SK-N-SH (cell line): ENCODE results near the gene EIF2S2. TPM values are rescaled to one million over a fixed set of nuclear protein-coding genes. Genes with fewer than 3 reads are reported as not detected.

Experiments
- CTCF ChIA-PET: fragments of 300-600, 350-600 bp; formaldehyde crosslinking; extraction: SDS; loops from one replicate; lab custom pipeline; 2021; lab: Yijun Ruan, JAX
- POLR2A ChIA-PET: fragments of 350-600 bp; sonication (Branson Sonifier 250); formaldehyde crosslinking; extraction: SDS; loops from one replicate; lab custom pipeline; 2020; ENCODE audit warnings: antibody characterized with exemption, inconsistent platforms; lab: Yijun Ruan, JAX
- DNase-seq: peaks from one replicate; pipeline ENCODE4 v3.0.0; 2012
- H2AFZ ChIP-seq: fragments of 200-600 bp; sonication (generic); 2 replicates; pipeline ENCODE4 v1.8.1; 2016; ENCODE audit warnings: antibody characterized with exemption, mild to moderate bottlenecking, low read depth
- H3F3A ChIP-seq: fragments of 200-600 bp; sonication (generic); replicated peaks from 2 replicates; pipeline ENCODE3; 2016; ENCODE audit warnings: antibody characterized with exemption, mild to moderate bottlenecking; ENCODE audit not compliant: insufficient read depth
- H3K27ac ChIP-seq, 2 experiments: fragments of 200-500 bp in 1 of 2; fragments of 200-600 bp in 1 of 2; sonication (Bioruptor generic) in 1 of 2; sonication (generic), shearing (Covaris generic) in 1 of 2; 2 replicates each; pipeline versions ENCODE4 v1.5.1 to v1.6.1; 2014 to 2016; ENCODE audit warnings: low read depth in 2 of 2, inconsistent platforms in 1 of 2, low read length in 1 of 2, mild to moderate bottlenecking in 1 of 2, mixed read lengths in 1 of 2
- H3K27me3 ChIP-seq: fragments of 200-600 bp; sonication (generic), shearing (Covaris generic); 2 replicates; pipeline ENCODE4 v1.6.1; 2016; ENCODE audit warnings: mixed run types; ENCODE audit not compliant: insufficient read depth
- H3K36me3 ChIP-seq, 2 experiments: fragments of 200-500 bp in 1 of 2; fragments of 200-600 bp in 1 of 2; sonication (Bioruptor generic) in 1 of 2; sonication (generic) in 1 of 2; replicated peaks in 1 of 2; 2 replicates each; pipeline versions ENCODE3 to v1.5.1; 2014 to 2016; ENCODE audit warnings: low read length in 1 of 2, mild to moderate bottlenecking in 1 of 2; ENCODE audit not compliant: insufficient read depth in 2 of 2, control insufficient read depth in 1 of 2
- H3K4me1 ChIP-seq, 2 experiments: fragments of 200-500 bp in 1 of 2; fragments of 200-600 bp in 1 of 2; sonication (Bioruptor generic) in 1 of 2; sonication (generic), shearing (Covaris generic) in 1 of 2; 2 replicates each; pipeline versions ENCODE4 v1.5.1 to v1.6.1; 2014 to 2016; ENCODE audit warnings: low read depth in 1 of 2, low read length in 1 of 2, mixed run types in 1 of 2; ENCODE audit not compliant: insufficient read depth in 2 of 2, control insufficient read depth in 1 of 2
- H3K4me2 ChIP-seq: fragments of 200-600 bp; sonication (generic), shearing (Covaris generic); 2 replicates; pipeline ENCODE4 v1.6.1; 2017; ENCODE audit warnings: mixed run types
- H3K4me3 ChIP-seq, 2 experiments: fragments of 200-500 bp in 1 of 2; fragments of 200-600 bp in 1 of 2; sonication (Bioruptor generic) in 1 of 2; sonication (generic), shearing (Covaris generic) in 1 of 2; 2 replicates each; pipeline versions ENCODE4 v1.5.1 to v1.8.1; 2014 to 2016; ENCODE audit warnings: low read depth in 2 of 2, inconsistent platforms in 1 of 2, low read length in 1 of 2, mild to moderate bottlenecking in 1 of 2, mixed read lengths in 1 of 2, moderate library complexity in 1 of 2
- H3K79me2 ChIP-seq: fragments of 200-600 bp; sonication (generic); 2 replicates; pipeline ENCODE4 v1.8.1; 2017; ENCODE audit warnings: mild to moderate bottlenecking; ENCODE audit not compliant: insufficient read depth
- H3K9ac ChIP-seq: fragments of 200-600 bp; sonication (generic); 2 replicates; pipeline ENCODE4 v1.6.1; 2017; ENCODE audit warnings: mixed run types
- H3K9me2 ChIP-seq: fragments of 200-600 bp; sonication (generic); 2 replicates; pipeline ENCODE4 v1.6.1; 2017; ENCODE audit warnings: mixed run types
- H3K9me3 ChIP-seq: fragments of 200-600 bp; sonication (generic); 2 replicates; pipeline ENCODE4 v1.6.1; 2017; ENCODE audit warnings: mixed run types, mild to moderate bottlenecking, moderate library complexity
- H4K20me1 ChIP-seq: fragments of 200-600 bp; sonication (generic); 2 replicates; pipeline ENCODE4 v1.6.1; 2017; ENCODE audit warnings: mild to moderate bottlenecking, mixed run types; ENCODE audit not compliant: insufficient read depth
- CHD2 ChIP-seq: fragments of 150-350 bp; IDR thresholded peaks from 2 replicates; pipeline ENCODE4 v1.6.1; 2018; ENCODE audit warnings: low read length; ENCODE audit not compliant: partially characterized antibody
- ELF1 ChIP-seq: IDR thresholded peaks from 2 replicates; pipeline ENCODE4 v1.4.0; 2012
- FOSL2 ChIP-seq: IDR thresholded peaks from 2 replicates; pipeline ENCODE4 v1.4.0; 2012; ENCODE audit warnings: low read depth, mild to moderate bottlenecking, moderate library complexity, borderline replicate concordance
- FOXJ3 ChIP-seq: sonication (generic); formaldehyde crosslinking; IDR thresholded peaks from 2 replicates; pipeline ENCODE4 v1.5.1; 2020; ENCODE audit warnings: mild to moderate bottlenecking, missing genetic modification reagents
- GATA2 ChIP-seq: sonication (generic); formaldehyde crosslinking; IDR thresholded peaks from 2 replicates; pipeline ENCODE4 v1.5.0; 2020; ENCODE audit warnings: mild to moderate bottlenecking, missing genetic modification reagents
- IRF3 ChIP-seq: fragments of 150-350 bp; IDR thresholded peaks from 2 replicates; pipeline ENCODE4 v1.6.1; 2016; ENCODE audit warnings: mild to moderate bottlenecking, low read depth, low read length
- MXI1 ChIP-seq: IDR thresholded peaks from 2 replicates; pipeline ENCODE4 v1.6.1; 2012; ENCODE audit warnings: mild to moderate bottlenecking, low read depth, low read length, improper control_type of control experiment
- NFIC ChIP-seq: IDR thresholded peaks from 2 replicates; pipeline ENCODE4 v1.4.0; 2012; ENCODE audit warnings: borderline replicate concordance
- POLR2AphosphoS5 ChIP-seq: IDR thresholded peaks from 2 replicates; pipeline ENCODE4 v1.6.1; 2012; ENCODE audit warnings: low read depth, low read length
- RAD21 ChIP-seq: IDR thresholded peaks from 2 replicates; pipeline ENCODE4 v1.6.1; 2012; ENCODE audit warnings: mild to moderate bottlenecking, low read length
- RCOR1 ChIP-seq: fragments of 150-350 bp; IDR thresholded peaks from 2 replicates; pipeline ENCODE4 v1.6.1; 2017; ENCODE audit warnings: antibody characterized with exemption, low read length
- RFX5 ChIP-seq: IDR thresholded peaks from 2 replicates; pipeline ENCODE4 v1.6.1; 2012; ENCODE audit warnings: mild to moderate bottlenecking, improper control_type of control experiment, low read length
- SIN3A ChIP-seq: IDR thresholded peaks from 2 replicates; pipeline ENCODE4 v1.6.1; 2012; ENCODE audit warnings: low read depth, mild to moderate bottlenecking, low read length, moderate library complexity, borderline replicate concordance
- SMC3 ChIP-seq: IDR thresholded peaks from 2 replicates; pipeline ENCODE4 v1.6.1; 2012; ENCODE audit warnings: low read depth, low read length, improper control_type of control experiment
- USF1 ChIP-seq: IDR thresholded peaks from 2 replicates; pipeline ENCODE4 v1.4.0; 2012; ENCODE audit warnings: low read depth, borderline replicate concordance
- USF2 ChIP-seq: fragments of 150-350 bp; IDR thresholded peaks from 2 replicates; pipeline ENCODE4 v1.6.1; 2017; ENCODE audit warnings: antibody characterized with exemption, low read length, low read depth, borderline replicate concordance
- YY1 ChIP-seq: IDR thresholded peaks from 2 replicates; pipeline ENCODE4 v1.4.0; 2012; ENCODE audit warnings: low read depth, mild to moderate bottlenecking
- ZBTB33 ChIP-seq: IDR thresholded peaks from 2 replicates; pipeline ENCODE4 v1.4.0; 2012; ENCODE audit warnings: low read depth, borderline replicate concordance
- WGBS: methylation state at CpG from one replicate; pipeline ENCODE4 v1.1.6; 2017; ENCODE audit warnings: low lambda C conversion rate; 5-methylcytosine and 5-hydroxymethylcytosine counted together
- polyA plus RNA-seq, 3 experiments: library from polyadenylated mRNA; depleted of rRNA; stranded (reverse); fragments of >200 nt; gene quantifications; 2 replicates each; pipeline ENCODE4 v1.2.3, GENCODE V29; 2012

EIF2S2 gene
- polyA plus RNA-seq, 1 of the 3 experiments (the other 2 are of a cell fraction): 50.7 TPM

GRCh38 chr20:34070859-34071258, 41.2 kb downstream of the EIF2S2 start:
- Histone ChIP-seq H3K9ac (no peak overlapping the region), H2AFZ (no peak overlapping the region), H3F3A (peaks cover 5% of the 10 kb centered on the region), H3K27ac (no peak overlapping the region), H3K4me1 (peaks cover 4 to 34% of the 10 kb centered on the region in 2 experiments; a peak in 3 of 4 replicates), H3K79me2 (peaks cover 56% of the 10 kb centered on the region), H3K4me2 (no peak overlapping the region), H3K9me2 (no peaks in the 10 kb centered on the region), H3K36me3 (peaks cover 11 to 24% of the 10 kb centered on the region in 2 experiments), H4K20me1 (peaks cover 82% of the 10 kb centered on the region), H3K4me3 (no peak overlapping the region), H3K9me3 (no peaks in the 10 kb centered on the region), H3K27me3 (no peaks in the 10 kb centered on the region)
- no peak for TF ChIP-seq FOSL2
- no peak for TF ChIP-seq SMC3
- no peak for TF ChIP-seq CHD2
- TF ChIP-seq USF2: no peak
- TF ChIP-seq SIN3A: no peak
- no peak for TF ChIP-seq RAD21
- no peak for TF ChIP-seq IRF3
- no peak for TF ChIP-seq ELF1
- TF ChIP-seq FOXJ3 (CRISPR knock-in tag): no peak
- TF ChIP-seq GATA2: no peak
- no peak for TF ChIP-seq ZBTB33
- TF ChIP-seq NFIC: no peak
- no peak for TF ChIP-seq USF1
- TF ChIP-seq MXI1: no peak
- TF ChIP-seq POLR2AphosphoS5: no peak
- no peak for TF ChIP-seq RCOR1
- TF ChIP-seq RFX5: no peak
- no peak for TF ChIP-seq YY1
- WGBS: 91% methylated on average over 8 of the region's 8 CpGs
- POLR2A ChIA-PET: no interaction called here
- CTCF ChIA-PET: interaction anchor here (0.6 to 6.7 kb wide), 14 partner anchors 11 to 279 kb away, joined by 3 to 109 read pairs (median 7); no protein-coding TSS in a partner anchor
- no peak for DNase-seq
